Lower lobe of right lung (tissue), 2 donors: ENCODE results near the gene FAM163A. TPM values are rescaled to one million over a fixed set of nuclear protein-coding genes. Genes with fewer than 3 reads are reported as not detected.

ENCODE experiments used
- ATAC-seq, 2 donors: fragments of 200-7000 bp; cut with Tn5 transposase; one replicate each; pipeline ENCODE4 v1.9.1; 2020 to 2022; ENCODE audit warnings: mild to moderate bottlenecking in 2 of 2, moderate library complexity in 2 of 2
- DNase-seq: peaks from one replicate; pipeline ENCODE4 v3.0.0-alpha.2; 2020
- H3K27ac ChIP-seq: fragments of 200-600 bp; one replicate; pipeline ENCODE4 v1.8.0; 2022
- H3K27me3 ChIP-seq: fragments of 200-600 bp; one replicate; pipeline ENCODE4 v1.8.0; 2022; ENCODE audit warnings: low read depth
- H3K36me3 ChIP-seq: fragments of 200-600 bp; one replicate; pipeline ENCODE4 v1.8.0; 2022; ENCODE audit warnings: mild to moderate bottlenecking
- H3K4me1 ChIP-seq: fragments of 200-600 bp; one replicate; pipeline ENCODE4 v1.8.0; 2022
- H3K4me3 ChIP-seq: fragments of 200-600 bp; one replicate; pipeline ENCODE4 v1.8.0; 2022; ENCODE audit warnings: mild to moderate bottlenecking
- H3K9me3 ChIP-seq: fragments of 200-600 bp; one replicate; pipeline ENCODE4 v1.8.0; 2022
- intact Hi-C: fragments of 100-400 bp; cut with DNase I; formaldehyde crosslinking; loops from one replicate; pipeline ENCODE4 v1.11.0; 2022
- total RNA-seq: library from RNA; stranded (reverse); fragmentation: NEBNext Ultra II Directional; extraction: Animal tissue kit (Norgen Biotek cat#: 25700); gene quantifications from one replicate; pipeline ENCODE4 v1.2.1, GENCODE V29; 2021
- TF ChIP-seq, protein P1 (sequence below): fragments of 200-600 bp; IDR thresholded peaks from one replicate; pipeline ENCODE4 v1.8.0; 2022; ENCODE audit warnings: antibody characterized with exemption, mild to moderate bottlenecking
- donor health status: DM: no; HTN: yes; CAD: no; lungs with severe emphysema.

The FAM163A gene
- total RNA-seq, 1 donor from 2014 or later = not detected

DNA sequence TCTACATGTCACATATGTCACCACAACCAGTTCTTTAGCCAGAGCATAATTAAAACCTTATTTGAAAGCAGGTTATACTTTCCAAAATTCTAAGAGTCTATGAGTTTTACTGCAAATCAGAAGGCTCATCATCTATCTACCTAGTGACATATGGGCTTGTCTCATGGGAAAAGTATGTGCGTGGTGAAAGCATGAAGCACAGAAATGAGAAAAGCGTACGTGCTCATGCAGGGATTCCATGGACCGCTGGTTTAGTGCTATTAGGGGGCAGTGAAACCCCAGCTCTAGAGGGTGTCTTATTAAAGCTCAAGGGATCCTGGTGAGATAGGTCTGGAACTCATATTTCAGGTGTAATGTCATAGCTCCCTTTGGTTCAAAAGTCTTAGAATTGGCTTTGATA is 50.2 kb downstream of the FAM163A start:
- no peaks in the 10 kb centered on the region for H3K36me3 ChIP-seq
- H3K27ac ChIP-seq = no peak overlapping the region
- H3K9me3 ChIP-seq = no peaks in the 10 kb centered on the region
- no peaks in the 10 kb centered on the region for H3K4me1 ChIP-seq
- TF ChIP-seq, protein P1, sequence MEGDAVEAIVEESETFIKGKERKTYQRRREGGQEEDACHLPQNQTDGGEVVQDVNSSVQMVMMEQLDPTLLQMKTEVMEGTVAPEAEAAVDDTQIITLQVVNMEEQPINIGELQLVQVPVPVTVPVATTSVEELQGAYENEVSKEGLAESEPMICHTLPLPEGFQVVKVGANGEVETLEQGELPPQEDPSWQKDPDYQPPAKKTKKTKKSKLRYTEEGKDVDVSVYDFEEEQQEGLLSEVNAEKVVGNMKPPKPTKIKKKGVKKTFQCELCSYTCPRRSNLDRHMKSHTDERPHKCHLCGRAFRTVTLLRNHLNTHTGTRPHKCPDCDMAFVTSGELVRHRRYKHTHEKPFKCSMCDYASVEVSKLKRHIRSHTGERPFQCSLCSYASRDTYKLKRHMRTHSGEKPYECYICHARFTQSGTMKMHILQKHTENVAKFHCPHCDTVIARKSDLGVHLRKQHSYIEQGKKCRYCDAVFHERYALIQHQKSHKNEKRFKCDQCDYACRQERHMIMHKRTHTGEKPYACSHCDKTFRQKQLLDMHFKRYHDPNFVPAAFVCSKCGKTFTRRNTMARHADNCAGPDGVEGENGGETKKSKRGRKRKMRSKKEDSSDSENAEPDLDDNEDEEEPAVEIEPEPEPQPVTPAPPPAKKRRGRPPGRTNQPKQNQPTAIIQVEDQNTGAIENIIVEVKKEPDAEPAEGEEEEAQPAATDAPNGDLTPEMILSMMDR = no peak
- H3K4me3 ChIP-seq = no peak overlapping the region
- no peaks in the 10 kb centered on the region for H3K27me3 ChIP-seq
- DNase-seq (no peak), ATAC-seq (no peak)
- intact Hi-C loops = no loop called here

DNA sequence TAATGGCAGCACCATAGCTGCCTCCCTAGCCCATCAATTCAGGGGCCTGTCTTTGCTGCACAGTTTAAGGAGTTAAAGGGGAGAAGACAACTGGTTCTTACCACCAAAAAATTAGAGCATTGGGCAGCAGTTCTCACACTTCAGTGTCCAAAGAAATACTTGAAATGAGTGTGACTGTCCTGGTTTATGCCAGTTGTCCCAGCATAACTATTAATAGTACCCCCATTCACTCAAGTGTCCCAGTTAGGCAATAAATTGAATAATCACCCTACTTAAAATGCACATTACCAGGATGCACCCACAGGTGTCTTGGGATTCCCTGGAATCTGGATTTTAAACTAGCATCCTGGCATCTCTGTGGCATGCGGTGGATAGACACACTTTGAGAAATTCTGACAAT is 51.1 kb downstream of the FAM163A start:
- Histone ChIP-seq H3K27me3 (no peaks in the 10 kb centered on the region), H3K4me1 (no peaks in the 10 kb centered on the region), H3K9me3 (no peaks in the 10 kb centered on the region), H3K36me3 (no peaks in the 10 kb centered on the region), H3K27ac (no peak overlapping the region), H3K4me3 (no peak overlapping the region)
- ATAC-seq (no peak), DNase-seq (no peak)
- intact Hi-C loops = no loop called here
- TF ChIP-seq, protein P1 = no peak

DNA sequence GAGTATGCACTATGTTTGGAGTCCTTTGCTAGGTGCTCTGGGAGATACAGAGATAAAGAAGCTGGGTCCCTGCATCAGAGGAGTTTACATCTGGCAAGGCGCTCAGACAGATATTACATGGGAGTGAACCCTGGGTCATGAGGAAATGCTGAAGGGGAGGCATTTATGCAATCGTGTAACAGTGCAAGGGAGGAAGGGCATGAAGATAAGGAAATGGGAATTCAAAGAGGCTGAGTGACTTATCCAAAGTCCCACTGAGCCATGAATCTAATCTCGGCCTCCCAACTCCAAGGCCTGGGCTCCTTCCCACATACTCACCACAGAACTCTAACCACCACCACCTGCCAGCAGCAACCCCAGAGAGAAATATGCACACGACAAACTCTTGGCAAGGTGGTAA is 51.6 kb downstream of the FAM163A start:
- Histone ChIP-seq H3K4me1 (no peaks in the 10 kb centered on the region), H3K9me3 (no peaks in the 10 kb centered on the region), H3K27ac (no peak overlapping the region), H3K36me3 (no peaks in the 10 kb centered on the region), H3K27me3 (no peaks in the 10 kb centered on the region), H3K4me3 (no peak overlapping the region)
- TF ChIP-seq, protein P1 = no peak
- intact Hi-C loops = no loop called here
- DNase-seq = no peak
- peak in 1 of 2 donors; percentile 14 for ATAC-seq

DNA sequence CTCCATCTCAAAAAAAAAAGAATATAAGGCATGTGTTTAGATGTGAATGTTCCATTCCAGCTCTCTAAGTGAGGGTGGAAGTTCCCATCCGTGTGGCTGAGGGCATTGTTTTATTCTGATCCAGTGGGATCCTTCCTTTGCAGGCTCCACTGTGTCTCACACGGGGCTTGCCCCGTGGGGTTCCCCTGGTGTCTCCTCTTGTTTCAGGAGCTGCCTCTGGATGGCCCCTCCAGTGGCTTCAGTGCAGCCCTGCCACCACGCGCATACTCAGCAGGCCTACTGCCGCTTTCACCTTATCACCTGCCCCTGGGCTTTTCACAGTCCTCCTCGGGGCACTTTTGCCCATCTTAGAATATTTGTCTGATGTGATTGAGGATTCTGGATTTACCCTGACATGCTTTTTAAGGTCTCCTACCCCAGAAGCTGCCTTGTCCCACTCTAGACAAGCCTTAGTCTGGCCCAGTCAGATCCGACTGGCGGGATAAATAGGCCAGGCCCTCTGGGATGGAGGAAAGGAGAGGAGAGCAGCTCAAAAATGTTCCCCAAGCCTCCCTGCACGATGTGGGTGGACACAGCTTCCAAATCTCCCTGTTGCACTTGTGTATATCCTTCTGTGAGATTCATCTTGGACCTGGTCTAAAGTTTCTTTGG is 55.2 kb downstream of the FAM163A start:
- no peak overlapping the region for H3K4me3 ChIP-seq
- no peak overlapping the region for H3K27ac ChIP-seq

DNA sequence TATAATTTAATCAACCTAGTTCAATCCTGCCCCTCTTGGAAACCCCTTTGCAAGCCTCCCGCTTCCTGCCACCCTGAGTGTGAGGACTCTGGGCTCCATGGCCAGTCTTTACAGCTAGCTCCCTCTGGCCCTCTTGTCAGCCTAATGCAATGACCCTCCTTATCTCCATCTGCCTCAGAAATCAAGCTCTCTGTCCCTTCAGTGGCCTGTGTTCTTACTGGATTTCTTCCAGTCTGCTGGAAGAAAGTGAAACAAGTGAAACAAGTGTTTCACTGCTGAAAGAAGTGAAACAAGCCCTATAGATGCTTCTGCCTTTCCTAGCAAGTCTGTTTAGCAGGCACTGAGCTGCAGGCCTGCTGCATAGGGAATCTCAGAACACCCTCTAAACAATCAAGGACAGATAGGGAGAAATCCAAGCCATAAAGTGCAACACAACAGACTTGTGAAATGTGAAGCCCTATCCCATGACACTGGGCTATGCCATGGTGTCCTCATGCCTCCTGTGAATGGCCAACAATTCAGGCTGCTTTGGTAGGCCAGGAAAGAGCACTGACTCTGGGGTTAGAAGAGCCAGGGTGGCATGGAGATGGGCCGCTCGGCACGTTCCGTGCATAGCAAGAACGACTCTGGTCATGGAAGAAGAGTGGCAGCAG is 55.9 kb downstream of the FAM163A start:
- no peak overlapping the region for H3K27ac ChIP-seq
- intact Hi-C loops = no loop called here
- H3K4me1 ChIP-seq = no peaks in the 10 kb centered on the region
- no peak for ATAC-seq
- no peaks in the 10 kb centered on the region for H3K27me3 ChIP-seq
- H3K36me3 ChIP-seq = no peaks in the 10 kb centered on the region
- TF ChIP-seq, protein P1 = no peak
- no peak overlapping the region for H3K4me3 ChIP-seq
- DNase-seq = no peak
- H3K9me3 ChIP-seq = no peaks in the 10 kb centered on the region

More for the DNA sequence above, 55.2 kb downstream of the FAM163A start:
- H3K9me3 ChIP-seq = no peaks in the 10 kb centered on the region
- ATAC-seq (no peak), DNase-seq (no peak)
- no peaks in the 10 kb centered on the region for H3K4me1 ChIP-seq
- H3K27me3 ChIP-seq = no peaks in the 10 kb centered on the region
- intact Hi-C loops = no loop called here
- TF ChIP-seq, protein P1 = no peak
- no peaks in the 10 kb centered on the region for H3K36me3 ChIP-seq
